ENCODE data around the gene PRUNE2. TPM values are rescaled to one million over a fixed set of nuclear protein-coding genes. Genes with fewer than 3 reads are reported as not detected.

PRUNE2 gene
- total and polyA plus RNA-seq, 9 donors = 2.5 to 45.8 (median 13.7) TPM

DNA sequence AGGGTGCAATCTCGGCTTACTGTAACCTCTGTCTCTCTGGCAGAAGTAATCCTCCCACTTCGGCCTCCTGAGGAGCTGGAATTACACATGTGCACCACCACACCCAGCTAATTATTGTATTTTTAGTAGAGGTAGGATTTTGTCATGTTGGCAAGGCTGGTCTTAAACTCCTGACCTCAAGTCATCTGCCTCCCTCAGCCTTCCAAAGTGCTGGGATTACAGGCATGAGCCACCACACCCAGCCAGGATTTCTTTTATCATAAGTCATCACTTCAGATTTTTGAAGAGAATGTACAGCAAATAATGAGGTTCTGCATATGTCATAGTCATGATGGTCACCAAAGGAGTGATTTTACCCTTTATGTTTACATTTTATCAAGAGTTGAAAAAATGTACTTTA lies 338.8 kb downstream of the PRUNE2 start:
- no peak overlapping the region for H3K27ac ChIP-seq
- no peaks in the 10 kb centered on the region for H3K36me3 ChIP-seq
- TF ChIP-seq EP300 (IDR thresholded peaks at IDR 0.05) (no peak), POLR2A (IDR thresholded peaks at IDR 0.05) (no peak)
- TF ChIP-seq, protein P1, sequence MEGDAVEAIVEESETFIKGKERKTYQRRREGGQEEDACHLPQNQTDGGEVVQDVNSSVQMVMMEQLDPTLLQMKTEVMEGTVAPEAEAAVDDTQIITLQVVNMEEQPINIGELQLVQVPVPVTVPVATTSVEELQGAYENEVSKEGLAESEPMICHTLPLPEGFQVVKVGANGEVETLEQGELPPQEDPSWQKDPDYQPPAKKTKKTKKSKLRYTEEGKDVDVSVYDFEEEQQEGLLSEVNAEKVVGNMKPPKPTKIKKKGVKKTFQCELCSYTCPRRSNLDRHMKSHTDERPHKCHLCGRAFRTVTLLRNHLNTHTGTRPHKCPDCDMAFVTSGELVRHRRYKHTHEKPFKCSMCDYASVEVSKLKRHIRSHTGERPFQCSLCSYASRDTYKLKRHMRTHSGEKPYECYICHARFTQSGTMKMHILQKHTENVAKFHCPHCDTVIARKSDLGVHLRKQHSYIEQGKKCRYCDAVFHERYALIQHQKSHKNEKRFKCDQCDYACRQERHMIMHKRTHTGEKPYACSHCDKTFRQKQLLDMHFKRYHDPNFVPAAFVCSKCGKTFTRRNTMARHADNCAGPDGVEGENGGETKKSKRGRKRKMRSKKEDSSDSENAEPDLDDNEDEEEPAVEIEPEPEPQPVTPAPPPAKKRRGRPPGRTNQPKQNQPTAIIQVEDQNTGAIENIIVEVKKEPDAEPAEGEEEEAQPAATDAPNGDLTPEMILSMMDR (IDR thresholded peaks at IDR 0.05) = no peak
- WGBS, 3 donors = 80 to 87% (median 83%) methylated on average over 2 of the region's 2 CpGs
- no peaks in the 10 kb centered on the region for H3K9me3 ChIP-seq
- no peaks in the 10 kb centered on the region for H3K27me3 ChIP-seq
- H3K4me1 ChIP-seq (ENCODE audit: insufficient read depth) = no peaks in the 10 kb centered on the region
- no peak for DNase-seq
- intact Hi-C loops (cut with DNase I) = no loop called here
- H3K4me3 ChIP-seq = no peak overlapping the region

DNA sequence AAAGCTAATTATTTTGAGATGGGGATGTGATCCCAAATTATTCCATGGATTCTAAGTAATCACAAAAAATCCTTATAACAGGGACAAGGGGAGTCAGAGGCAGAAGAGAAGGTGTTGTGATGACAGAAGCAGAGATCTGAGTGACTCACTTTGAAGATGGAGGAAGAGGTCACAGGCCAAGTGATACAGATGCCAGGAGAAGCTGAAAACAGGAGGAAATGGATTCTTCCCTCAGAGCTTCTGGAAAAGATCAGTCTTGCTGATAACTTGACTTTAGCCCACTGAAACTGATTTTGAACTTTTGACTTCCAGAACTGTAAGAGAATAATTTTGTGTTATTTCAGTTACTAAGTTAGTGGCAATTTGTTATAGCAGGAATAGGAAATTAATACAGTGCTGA lies 341.6 kb downstream of the PRUNE2 start:
- no peak for DNase-seq
- Histone ChIP-seq H3K9me3 (no peaks in the 10 kb centered on the region), H3K4me3 (no peak overlapping the region), H3K27ac (no peak overlapping the region), H3K4me1 (ENCODE audit: insufficient read depth) (no peaks in the 10 kb centered on the region), H3K27me3 (no peaks in the 10 kb centered on the region), H3K36me3 (no peaks in the 10 kb centered on the region)
- intact Hi-C loops (cut with DNase I) = no loop called here
- TF ChIP-seq, protein P1 (IDR thresholded peaks at IDR 0.05) = no peak
- TF ChIP-seq EP300 (IDR thresholded peaks at IDR 0.05) = no peak
- TF ChIP-seq POLR2A (IDR thresholded peaks at IDR 0.05) = no peak

DNA sequence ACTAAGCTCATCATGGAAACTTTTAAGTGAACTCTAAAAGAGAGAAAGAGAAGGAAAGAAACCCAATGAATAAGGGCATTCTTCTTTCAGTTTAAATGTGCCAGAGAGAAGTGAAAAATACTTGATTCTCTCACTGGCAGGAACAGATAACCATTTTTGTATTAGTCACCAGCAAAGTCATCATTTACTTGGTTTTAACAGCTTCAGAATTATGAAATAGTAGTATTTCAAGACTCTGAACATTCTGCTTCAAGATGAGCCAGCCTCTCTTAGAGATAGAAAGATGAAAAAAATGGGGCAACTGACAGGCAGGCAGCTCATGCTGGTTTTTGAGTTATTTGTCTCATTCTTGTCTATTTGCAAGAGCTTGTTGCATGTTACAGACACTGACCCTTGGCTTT lies 343.4 kb downstream of the PRUNE2 start:
- no peak overlapping the region for H3K27ac ChIP-seq
- no peak for DNase-seq
- TF ChIP-seq, protein P1 (IDR thresholded peaks at IDR 0.05) = no peak
- TF ChIP-seq POLR2A (IDR thresholded peaks at IDR 0.05) (no peak), EP300 (IDR thresholded peaks at IDR 0.05) (no peak)

DNA sequence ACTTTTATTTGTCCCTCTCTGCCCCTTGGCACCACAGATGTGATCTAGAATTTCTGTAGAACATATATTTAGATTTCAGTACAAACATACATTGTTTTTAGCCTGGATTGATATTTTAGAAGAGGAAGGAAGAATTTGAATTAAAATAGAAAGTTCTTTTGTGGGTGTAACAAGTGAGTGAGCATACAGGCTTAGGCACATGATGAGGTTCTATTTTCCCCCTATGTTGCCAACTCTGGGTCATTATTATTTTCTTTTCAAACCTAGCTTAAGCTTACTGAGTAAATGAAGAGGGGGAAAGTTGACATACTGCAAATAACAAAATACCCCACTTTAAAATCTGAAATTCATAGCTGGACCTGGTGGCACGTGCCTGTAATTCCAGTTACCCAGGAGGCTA lies 344.0 kb downstream of the PRUNE2 start:
- Histone ChIP-seq H3K27me3 (no peaks in the 10 kb centered on the region), H3K27ac (no peak overlapping the region)
- intact Hi-C loops (cut with DNase I) = no loop called here

More for the DNA sequence above, 343.4 kb downstream of the PRUNE2 start:
- H3K27me3 ChIP-seq = no peaks in the 10 kb centered on the region
- intact Hi-C loops (cut with DNase I) = no loop called here
- no peaks in the 10 kb centered on the region for H3K4me1 ChIP-seq (ENCODE audit: insufficient read depth)
- no peak overlapping the region for H3K4me3 ChIP-seq
- no peaks in the 10 kb centered on the region for H3K9me3 ChIP-seq
- no peaks in the 10 kb centered on the region for H3K36me3 ChIP-seq

More for the DNA sequence above, 344.0 kb downstream of the PRUNE2 start:
- Histone ChIP-seq H3K4me3 (no peak overlapping the region), H3K36me3 (no peaks in the 10 kb centered on the region), H3K9me3 (no peaks in the 10 kb centered on the region), H3K4me1 (ENCODE audit: insufficient read depth) (no peaks in the 10 kb centered on the region)
- no peak for DNase-seq
- 62 to 91% (median 73%) methylated on average over 1 of the region's 1 CpG for WGBS, 3 donors
- TF ChIP-seq, protein P1 (IDR thresholded peaks at IDR 0.05) = no peak
- TF ChIP-seq EP300 (IDR thresholded peaks at IDR 0.05) = no peak
- TF ChIP-seq POLR2A (IDR thresholded peaks at IDR 0.05) = no peak

Small RNAs within 50 kb of the gene (small RNA-seq; reads per million reads assigned to genes)
- gene AL359314.1 = not detected

Other genes starting within 250 kb of the PRUNE2 start
- gene PCA3, start 141.7 kb downstream of the PRUNE2 start, total RNA-seq = not detected
- gene PCA3, start 141.7 kb downstream of the PRUNE2 start, polyA plus RNA-seq = not detected
- gene FOXB2, start 113.5 kb upstream of the PRUNE2 start, total RNA-seq = 1 to 10 TPM in 2 of 7 donors, under 1 TPM in 1, not detected in 4; 0.24 to 3.0 (median 1.6) TPM
- gene FOXB2, start 113.5 kb upstream of the PRUNE2 start, polyA plus RNA-seq = not detected